ENCODE measurements around the gene GABRD. TPM values are rescaled to one million over a fixed set of nuclear protein-coding genes. Genes with fewer than 3 reads are reported as not detected.

The GABRD gene
- polyA plus RNA-seq, 1 donor from 2014 or later, result not detected

GRCh38 chr1:2046953-2047748 lies 28.0 kb downstream of the GABRD start:
- peaks cover 7 to 15% (median 14%) of the 10 kb centered on the region in 3 donors for H3K4me1 Mint-ChIP-seq
- peak overlapping the region in 2 of 4 donors; percentile 61 to 67 for H3K4me3 Mint-ChIP-seq
- H3K27me3 Mint-ChIP-seq, result peaks cover 2% of the 10 kb centered on the region
- no peaks in the 10 kb centered on the region for H3K9me3 Mint-ChIP-seq
- H3K27ac Mint-ChIP-seq, result no peak overlapping the region
- no peaks in the 10 kb centered on the region for H3K36me3 Mint-ChIP-seq

DNA sequence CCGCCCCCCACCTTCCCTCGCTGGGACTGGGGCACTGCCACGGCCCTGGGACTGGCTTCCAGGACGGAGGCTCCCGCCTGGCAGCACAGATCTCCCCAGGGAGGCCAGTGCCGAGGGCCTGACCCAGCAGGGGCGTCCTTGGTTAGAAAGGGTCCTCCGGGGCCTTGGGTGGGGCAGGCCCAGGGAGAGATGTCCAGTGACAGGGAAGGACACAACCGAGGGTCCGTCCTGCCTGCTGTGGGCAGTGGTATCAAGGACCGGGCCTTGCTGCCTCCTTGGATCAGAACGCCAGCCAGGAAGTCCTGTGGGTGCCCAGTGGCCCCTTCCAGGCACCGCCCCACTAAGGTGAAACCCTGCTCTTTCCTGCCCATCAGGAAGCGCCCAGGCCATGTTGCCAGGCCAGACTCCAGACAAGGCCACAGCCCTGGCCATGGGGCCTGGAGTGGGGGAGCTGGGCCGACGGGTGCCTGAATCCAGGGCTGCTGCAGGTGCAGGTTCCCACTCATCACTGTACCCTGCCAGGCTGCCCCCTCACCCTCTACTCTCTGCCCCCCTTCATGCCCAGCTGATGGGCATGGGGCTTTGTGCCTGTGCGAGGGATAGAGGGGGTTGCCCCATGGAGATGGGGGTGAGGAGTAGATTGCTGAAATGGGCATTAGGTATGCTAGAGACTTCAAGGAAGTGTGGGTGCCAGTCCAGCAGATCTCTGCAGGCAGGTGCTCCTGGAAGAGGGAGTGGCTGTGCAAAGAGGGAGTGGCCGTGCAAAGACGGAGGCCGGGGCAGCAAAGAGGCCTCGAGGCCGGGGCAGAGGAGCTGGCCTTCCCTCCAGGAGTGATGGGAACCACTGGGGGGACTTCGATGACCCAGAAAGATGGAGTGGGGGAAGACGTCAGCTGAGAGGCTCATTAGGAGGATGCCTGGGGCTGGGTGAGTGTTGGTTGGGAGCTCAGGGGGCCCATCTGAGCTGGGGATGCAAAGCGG lies 28.9 kb downstream of the GABRD start:
- H3K27ac Mint-ChIP-seq, result peak overlapping the region in 2 of 3 donors; percentile 53 to 74
- no peaks in the 10 kb centered on the region for H3K9me3 Mint-ChIP-seq
- peaks cover 2% of the 10 kb centered on the region for H3K27me3 Mint-ChIP-seq
- H3K36me3 Mint-ChIP-seq, result no peaks in the 10 kb centered on the region
- H3K4me3 Mint-ChIP-seq, result peak overlapping the region in 3 of 4 donors; percentile 22 to 83 (median 46)
- peaks cover 7 to 19% (median 18%) of the 10 kb centered on the region in 3 donors for H3K4me1 Mint-ChIP-seq

DNA sequence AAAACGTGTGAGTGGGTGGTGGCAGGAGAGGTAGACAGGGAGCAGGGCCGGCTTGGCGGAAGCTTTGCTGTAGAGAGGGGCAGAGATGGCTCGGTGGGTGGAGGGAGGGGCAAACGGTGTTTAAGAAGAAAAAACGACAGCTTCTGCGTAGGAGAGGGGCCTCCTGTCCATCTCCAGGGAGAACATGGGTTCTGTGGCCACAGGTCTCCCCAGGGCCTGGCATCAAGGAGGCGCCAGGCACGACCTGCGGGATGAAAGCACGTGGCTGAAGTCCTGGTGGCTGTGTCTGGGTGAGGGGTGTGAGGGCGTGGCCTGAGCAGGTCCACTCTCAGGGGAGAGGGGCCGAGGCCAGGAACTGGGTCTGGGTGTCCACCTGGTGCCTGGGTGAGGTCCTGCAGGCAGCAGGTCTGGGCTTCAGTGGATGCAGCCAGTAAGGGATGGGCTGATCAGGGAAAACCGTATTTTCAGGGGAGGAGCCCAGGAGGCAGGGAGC lies 30.1 kb downstream of the GABRD start:
- Mint-ChIP-seq H3K27me3 (peaks cover 2% of the 10 kb centered on the region), H3K4me1 (peaks cover 7 to 19% (median 16%) of the 10 kb centered on the region in 3 donors), H3K9me3 (no peaks in the 10 kb centered on the region), H3K4me3 (peak overlapping the region; percentile 81 to 95 (median 85)), H3K27ac (peak overlapping the region in 2 of 3 donors; percentile 59 to 81), H3K36me3 (no peaks in the 10 kb centered on the region)

DNA sequence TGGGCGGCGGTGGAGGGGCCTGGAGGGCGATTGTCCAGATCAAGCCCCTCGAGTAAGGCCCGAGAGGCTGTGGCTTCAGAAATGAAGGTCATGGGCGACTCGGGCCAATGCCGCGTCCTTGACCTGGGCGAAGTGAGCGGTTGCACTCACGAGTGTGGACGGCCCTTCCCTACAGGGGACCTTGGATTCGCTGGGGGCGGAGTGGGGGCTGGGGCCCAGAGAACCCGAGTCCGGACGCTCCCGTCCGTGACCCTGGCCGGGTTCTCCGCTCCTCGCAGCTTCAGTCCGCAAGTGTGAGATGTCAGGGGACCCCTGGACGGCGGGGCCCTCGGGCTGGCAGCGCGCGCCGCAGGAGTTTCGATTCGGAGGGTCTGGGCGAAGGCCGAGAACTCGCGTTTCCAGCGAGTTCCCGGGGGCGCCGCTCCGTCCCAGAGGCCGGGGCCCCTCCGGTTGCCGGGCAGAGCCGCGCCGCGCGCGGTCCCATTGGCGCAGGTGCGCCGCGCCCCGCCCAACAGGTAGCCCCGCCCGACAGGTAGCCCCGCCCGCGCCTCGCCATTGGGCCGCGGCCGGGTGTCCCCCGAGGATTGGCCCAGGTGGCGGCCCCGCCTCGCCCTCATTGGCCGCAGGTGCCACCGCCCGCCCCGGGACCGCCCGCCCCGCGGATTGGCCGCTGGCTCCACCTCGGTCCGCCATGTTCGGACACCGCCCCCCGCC lies 30.7 kb downstream of the GABRD start, which contains the start of gene PRKCZ:
Gene PRKCZ (plus strand): TSS at position 694 of the 714 bp plus-strand sequence. CDS start 220 bp downstream, outside the sequence.
- H3K4me3 Mint-ChIP-seq, result peak within 1 kb of the TSS; percentile 81 to 95 (median 85)
- H3K9me3 Mint-ChIP-seq, result no peaks in the 10 kb centered on the region
- H3K27me3 Mint-ChIP-seq, result peaks cover 2% of the 10 kb centered on the region
- H3K36me3 Mint-ChIP-seq, result no peaks in the 10 kb centered on the region
- peak within 1 kb of the TSS; percentile 27 to 59 (median 53) for H3K27ac Mint-ChIP-seq
- H3K4me1 Mint-ChIP-seq, result peaks cover 7 to 19% (median 16%) of the 10 kb centered on the region in 3 donors

GRCh38 chr1:2050461-2050792 lies 31.3 kb downstream of the GABRD start:
- Mint-ChIP-seq H3K4me3 (peak overlapping the region in 3 of 4 donors; percentile 63 to 80 (median 66)), H3K27me3 (peaks cover 2% of the 10 kb centered on the region), H3K36me3 (no peaks in the 10 kb centered on the region), H3K9me3 (no peaks in the 10 kb centered on the region), H3K27ac (no peak overlapping the region), H3K4me1 (peaks cover 7 to 16% (median 16%) of the 10 kb centered on the region in 3 donors)

GRCh38 chr1:2050793-2051682 lies 31.9 kb downstream of the GABRD start:
- Mint-ChIP-seq H3K36me3 (no peaks in the 10 kb centered on the region), H3K27ac (peak overlapping the region; percentile 27 to 74 (median 53)), H3K4me3 (peak overlapping the region; percentile 66 to 85 (median 74)), H3K27me3 (peaks cover 2% of the 10 kb centered on the region), H3K9me3 (no peaks in the 10 kb centered on the region), H3K4me1 (peaks cover 7 to 13% (median 12%) of the 10 kb centered on the region in 3 donors)

- H3K27me3 Mint-ChIP-seq, result peaks cover 2% of the 10 kb centered on the region
Observed at GRCh38 chr1:2052054-2052679, 33.0 kb downstream of the GABRD start.

DNA sequence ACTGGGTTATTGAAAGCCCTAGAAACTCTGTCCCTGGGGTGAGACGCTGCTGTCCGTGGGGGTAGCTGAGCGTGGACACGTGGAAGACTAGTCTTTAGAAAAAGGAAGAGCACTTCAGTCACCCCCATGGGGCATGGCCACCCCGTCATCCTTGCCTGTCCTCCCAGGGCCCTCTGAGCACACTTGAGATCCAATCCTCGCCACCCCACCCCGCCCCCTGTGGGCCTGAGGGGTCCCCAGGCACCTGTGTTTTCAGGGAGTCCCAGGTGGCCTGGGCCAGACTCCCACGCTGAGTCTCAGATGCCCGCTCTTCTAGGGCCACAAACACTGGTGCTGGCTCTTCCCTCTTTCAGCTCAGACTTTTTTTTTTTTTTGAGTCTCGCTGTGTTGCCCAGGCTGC lies 33.6 kb downstream of the GABRD start:
- Mint-ChIP-seq H3K27me3 (peaks cover 2% of the 10 kb centered on the region), H3K4me1 (peaks cover 7 to 13% (median 12%) of the 10 kb centered on the region in 3 donors), H3K4me3 (peak overlapping the region in 3 of 4 donors; percentile 5 to 70 (median 68)), H3K36me3 (no peaks in the 10 kb centered on the region), H3K9me3 (no peaks in the 10 kb centered on the region), H3K27ac (peak overlapping the region in 1 of 3 donors; percentile 32)

More at GRCh38 chr1:2052054-2052679, 33.0 kb downstream of the GABRD start:
- Mint-ChIP-seq H3K36me3 (no peaks in the 10 kb centered on the region), H3K9me3 (no peaks in the 10 kb centered on the region), H3K4me3 (peak overlapping the region; percentile 66 to 85 (median 75)), H3K27ac (peak overlapping the region in 2 of 3 donors; percentile 27 to 32), H3K4me1 (peaks cover 7 to 13% (median 12%) of the 10 kb centered on the region in 3 donors)

DNA sequence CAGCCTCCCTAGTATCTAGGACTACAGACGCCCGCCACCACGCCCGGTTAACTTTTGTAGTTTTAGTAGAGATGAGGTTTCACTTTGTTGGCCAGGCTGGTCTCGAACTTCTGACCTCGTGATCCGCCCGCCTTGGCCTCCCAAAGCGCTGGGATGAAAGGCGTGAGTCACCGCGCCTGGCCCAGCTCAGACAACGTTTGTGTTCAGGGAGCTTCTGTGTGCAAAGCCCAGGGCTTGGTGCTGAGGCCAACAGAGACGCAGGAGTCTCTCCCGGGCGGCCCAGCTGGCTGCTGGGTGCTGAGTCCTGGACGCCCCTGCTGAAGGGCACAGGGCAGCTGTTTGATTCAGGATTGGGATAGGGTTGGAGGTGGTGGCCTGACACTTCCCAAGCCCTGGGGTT lies 34.1 kb downstream of the GABRD start:
- Mint-ChIP-seq H3K27ac (peak overlapping the region in 1 of 3 donors; percentile 32), H3K9me3 (no peaks in the 10 kb centered on the region), H3K4me3 (peak overlapping the region in 1 of 4 donors; percentile 68), H3K36me3 (no peaks in the 10 kb centered on the region), H3K27me3 (peaks cover 2% of the 10 kb centered on the region), H3K4me1 (peaks cover 7 to 13% (median 12%) of the 10 kb centered on the region in 3 donors)

GRCh38 chr1:2053784-2054376 lies 34.7 kb downstream of the GABRD start:
- peaks cover 2% of the 10 kb centered on the region for H3K27me3 Mint-ChIP-seq
- H3K36me3 Mint-ChIP-seq, result no peaks in the 10 kb centered on the region
- H3K9me3 Mint-ChIP-seq, result no peaks in the 10 kb centered on the region
- H3K4me1 Mint-ChIP-seq, result peaks cover 7 to 13% (median 12%) of the 10 kb centered on the region in 3 donors
- H3K27ac Mint-ChIP-seq, result peak overlapping the region in 1 of 3 donors; percentile 72
- H3K4me3 Mint-ChIP-seq, result peak overlapping the region in 1 of 4 donors; percentile 72

GRCh38 chr1:2054560-2054959 lies 35.4 kb downstream of the GABRD start:
- Mint-ChIP-seq H3K4me1 (peaks cover under 1 to 7% (median 6%) of the 10 kb centered on the region in 3 donors), H3K4me3 (peak overlapping the region in 1 of 4 donors; percentile 72), H3K36me3 (no peaks in the 10 kb centered on the region), H3K27ac (peak overlapping the region in 1 of 3 donors; percentile 2), H3K9me3 (no peaks in the 10 kb centered on the region), H3K27me3 (no peaks in the 10 kb centered on the region)

DNA sequence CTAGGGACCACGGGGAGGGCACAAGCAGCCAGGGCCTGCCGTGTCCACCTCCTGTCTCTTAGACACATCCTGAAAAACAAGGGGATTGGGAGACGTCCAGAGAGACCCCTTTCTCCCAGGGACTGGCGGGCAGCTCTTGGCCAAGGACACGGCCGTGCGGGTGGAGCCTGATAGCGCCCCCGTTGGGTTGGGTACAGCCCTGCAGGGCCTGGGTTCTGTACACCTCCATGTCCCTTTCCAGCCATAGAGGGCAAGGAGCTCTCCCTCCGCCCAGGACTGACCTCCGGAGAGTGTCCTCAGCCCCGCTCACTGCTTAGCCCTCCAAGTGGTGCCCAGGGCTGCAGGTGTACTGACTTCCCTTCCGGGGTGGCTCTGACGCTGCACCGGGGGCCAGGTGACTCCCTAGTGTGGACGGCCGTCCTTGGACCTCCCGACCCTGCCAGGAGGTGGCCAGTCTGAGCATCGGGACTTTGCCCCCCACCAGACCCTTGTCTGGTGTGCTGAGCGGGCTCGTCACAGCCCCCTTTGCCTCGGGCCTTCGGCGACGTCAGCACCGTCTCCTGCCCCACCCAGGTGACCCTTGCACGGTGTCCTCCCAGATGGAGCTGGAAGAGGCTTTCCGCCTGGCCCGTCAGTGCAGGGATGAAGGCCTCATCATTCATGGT lies 36.9 kb downstream of the GABRD start:
- H3K4me1 Mint-ChIP-seq, result peaks cover 0 to 7% (median 6%) of the 10 kb centered on the region in 3 donors

More for the DNA sequence above, 36.9 kb downstream of the GABRD start:
- H3K4me3 Mint-ChIP-seq, result peak overlapping the region in 1 of 4 donors; percentile 40
- no peak overlapping the region for H3K27ac Mint-ChIP-seq
- no peaks in the 10 kb centered on the region for H3K27me3 Mint-ChIP-seq
- H3K36me3 Mint-ChIP-seq, result no peaks in the 10 kb centered on the region
- no peaks in the 10 kb centered on the region for H3K9me3 Mint-ChIP-seq

Measured in IgD-negative memory B cell (primary cell).